ENCODE measurements around the gene KNDC1.
"Not testable (repeated sequence)": the region's sequence is repeated elsewhere in the genome, so short reads cannot be mapped to it uniquely, and the experiment has no call there.

KNDC1 gene

GRCh38 chr10:133263674-133264073 is 103.7 kb downstream of the KNDC1 start:
- H3K9ac ChIP-seq (ENCODE audit: insufficient read length, low read depth): no peak overlapping the region
- H3K36me3 ChIP-seq (ENCODE audit: insufficient read depth, insufficient read length, low read length): peaks cover 3% of the 10 kb centered on the region
- H3K27me3 ChIP-seq (ENCODE audit: insufficient read depth, insufficient read length): peaks cover 35% of the 10 kb centered on the region
- H3K9me3 ChIP-seq (ENCODE audit: insufficient read depth, low read length): no peaks in the 10 kb centered on the region
- no peak overlapping the region for H3K4me3 ChIP-seq (ENCODE audit: insufficient read length, low read depth)
- peaks cover 8% of the 10 kb centered on the region for H3K4me1 ChIP-seq (ENCODE audit: insufficient read depth, insufficient read length)
- DNase-seq (ENCODE audit: low read depth, low spot score): no peak
- TF ChIP-seq SUZ12 (IDR thresholded peaks at IDR 0.05; ENCODE audit: extremely low read depth, insufficient read depth, insufficient read length): no peak
- no peak for TF ChIP-seq YY1 (IDR thresholded peaks at IDR 0.05; ENCODE audit: insufficient read depth, insufficient read length)
- no peak for TF ChIP-seq ZNF274 (IDR thresholded peaks at IDR 0.05; ENCODE audit: low read depth, low read length)

- Histone ChIP-seq H3K27me3 (ENCODE audit: insufficient read depth, insufficient read length) (peaks cover 35% of the 10 kb centered on the region), H3K36me3 (ENCODE audit: insufficient read depth, insufficient read length, low read length) (peaks cover 3% of the 10 kb centered on the region), H3K4me3 (ENCODE audit: insufficient read length, low read depth) (no peak overlapping the region), H3K4me1 (ENCODE audit: insufficient read depth, insufficient read length) (peaks cover 8% of the 10 kb centered on the region), H3K9ac (ENCODE audit: insufficient read length, low read depth) (no peak overlapping the region), H3K9me3 (ENCODE audit: insufficient read depth, low read length) (no peaks in the 10 kb centered on the region)
- TF ChIP-seq SUZ12 (IDR thresholded peaks at IDR 0.05; ENCODE audit: extremely low read depth, insufficient read depth, insufficient read length): no peak
- no peak for TF ChIP-seq ZNF274 (IDR thresholded peaks at IDR 0.05; ENCODE audit: low read depth, low read length)
- no peak for TF ChIP-seq YY1 (IDR thresholded peaks at IDR 0.05; ENCODE audit: insufficient read depth, insufficient read length)
- DNase-seq (ENCODE audit: low read depth, low spot score): no peak
Measured at GRCh38 chr10:133264461-133264860, 104.4 kb downstream of the KNDC1 start.

DNA sequence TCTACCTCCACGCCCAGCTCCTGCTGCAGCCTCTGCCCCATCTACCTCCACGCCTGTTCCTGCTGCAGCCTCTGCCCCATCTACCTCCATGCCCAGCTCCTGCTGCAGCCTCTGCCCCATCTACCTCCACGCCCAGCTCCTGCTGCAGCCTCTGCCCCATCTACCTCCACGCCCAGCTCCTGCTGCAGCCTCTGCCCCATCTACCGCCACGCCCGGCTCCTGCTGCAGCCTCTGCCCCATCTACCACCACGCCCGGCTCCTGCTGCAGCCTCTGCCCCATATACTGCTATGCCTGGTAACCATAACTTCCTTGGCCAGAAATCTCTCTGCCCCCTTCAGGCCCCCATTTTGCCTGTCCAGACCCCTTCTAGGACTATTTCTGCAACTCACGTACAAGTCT is 105.0 kb downstream of the KNDC1 start:
- H3K4me3 ChIP-seq (ENCODE audit: insufficient read length, low read depth); H3K9ac ChIP-seq (ENCODE audit: insufficient read length, low read depth); H3K36me3 ChIP-seq (ENCODE audit: insufficient read depth, insufficient read length, low read length); H3K9me3 ChIP-seq (ENCODE audit: insufficient read depth, low read length); H3K4me1 ChIP-seq (ENCODE audit: insufficient read depth, insufficient read length); DNase-seq (ENCODE audit: low read depth, low spot score): not testable (repeated sequence)
- peaks cover 30% of the 10 kb centered on the region for H3K27me3 ChIP-seq (ENCODE audit: insufficient read depth, insufficient read length)

DNA sequence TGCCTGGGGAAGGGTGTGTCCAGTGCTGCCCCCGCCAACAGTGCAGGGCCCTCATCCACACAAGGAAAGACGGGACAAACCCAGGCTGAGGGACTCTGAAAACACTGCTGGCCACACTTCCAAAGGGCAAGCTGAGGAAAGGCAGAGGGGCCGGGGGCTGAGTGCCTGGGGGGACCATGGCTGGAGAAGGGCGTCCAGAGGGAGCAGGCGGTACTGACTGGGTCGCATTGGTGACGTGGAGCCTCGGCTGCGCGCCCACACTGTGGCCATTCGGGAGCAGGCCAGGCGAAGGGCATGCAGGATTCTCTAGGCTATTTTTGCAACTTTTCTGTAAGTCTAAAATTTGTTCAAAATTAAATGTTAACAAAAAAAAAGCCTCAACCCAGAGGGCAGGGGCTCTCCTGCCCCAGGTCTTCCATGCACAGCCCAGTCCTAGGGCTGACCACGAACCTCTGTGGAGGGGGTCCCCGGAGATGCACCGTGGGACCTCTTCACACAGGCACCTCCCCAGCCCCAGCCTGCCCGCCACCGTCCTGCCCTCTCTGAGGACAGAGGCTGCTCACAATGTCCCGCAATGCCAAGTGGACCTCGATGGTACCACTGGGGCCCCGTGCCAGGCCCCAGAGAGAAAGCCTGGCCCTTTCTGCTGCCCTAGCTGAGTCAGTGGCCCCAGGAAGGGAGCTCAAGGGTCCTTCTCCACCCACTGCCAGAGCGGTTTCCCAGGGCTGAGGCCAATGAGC is 106.2 kb downstream of the KNDC1 start:
- peaks cover 6% of the 10 kb centered on the region for H3K4me1 ChIP-seq (ENCODE audit: insufficient read depth, insufficient read length)
- H3K27me3 ChIP-seq (ENCODE audit: insufficient read depth, insufficient read length): peaks cover 18% of the 10 kb centered on the region

GRCh38 chr10:133267293-133267692 is 107.3 kb downstream of the KNDC1 start:
- H3K4me3 ChIP-seq (ENCODE audit: insufficient read length, low read depth): no peak overlapping the region

More for the DNA sequence above, 106.2 kb downstream of the KNDC1 start:
- Histone ChIP-seq H3K36me3 (ENCODE audit: insufficient read depth, insufficient read length, low read length) (peaks cover 3% of the 10 kb centered on the region), H3K4me3 (ENCODE audit: insufficient read length, low read depth) (no peak overlapping the region), H3K9me3 (ENCODE audit: insufficient read depth, low read length) (no peaks in the 10 kb centered on the region), H3K9ac (ENCODE audit: insufficient read length, low read depth) (no peak overlapping the region)
- TF ChIP-seq YY1 (IDR thresholded peaks at IDR 0.05; ENCODE audit: insufficient read depth, insufficient read length) (no peak), ZNF274 (IDR thresholded peaks at IDR 0.05; ENCODE audit: low read depth, low read length) (no peak), SUZ12 (IDR thresholded peaks at IDR 0.05; ENCODE audit: extremely low read depth, insufficient read depth, insufficient read length) (no peak)
- no peak for DNase-seq (ENCODE audit: low read depth, low spot score)

GRCh38 chr10:133267829-133268228 is 107.8 kb downstream of the KNDC1 start:
- no peak overlapping the region for H3K9ac ChIP-seq (ENCODE audit: insufficient read length, low read depth)
- no peak overlapping the region for H3K4me3 ChIP-seq (ENCODE audit: insufficient read length, low read depth)
- peaks cover 3% of the 10 kb centered on the region for H3K36me3 ChIP-seq (ENCODE audit: insufficient read depth, insufficient read length, low read length)
- no peak for DNase-seq (ENCODE audit: low read depth, low spot score)
- peaks cover 4% of the 10 kb centered on the region for H3K4me1 ChIP-seq (ENCODE audit: insufficient read depth, insufficient read length)
- H3K9me3 ChIP-seq (ENCODE audit: insufficient read depth, low read length): no peaks in the 10 kb centered on the region
- no peak for TF ChIP-seq YY1 (IDR thresholded peaks at IDR 0.05; ENCODE audit: insufficient read depth, insufficient read length)
- TF ChIP-seq SUZ12 (IDR thresholded peaks at IDR 0.05; ENCODE audit: extremely low read depth, insufficient read depth, insufficient read length): no peak
- TF ChIP-seq ZNF274 (IDR thresholded peaks at IDR 0.05; ENCODE audit: low read depth, low read length): no peak
- peaks cover 8% of the 10 kb centered on the region for H3K27me3 ChIP-seq (ENCODE audit: insufficient read depth, insufficient read length)

More at GRCh38 chr10:133267293-133267692, 107.3 kb downstream of the KNDC1 start:
- no peak for DNase-seq (ENCODE audit: low read depth, low spot score)
- Histone ChIP-seq H3K36me3 (ENCODE audit: insufficient read depth, insufficient read length, low read length) (peaks cover 3% of the 10 kb centered on the region), H3K27me3 (ENCODE audit: insufficient read depth, insufficient read length) (peaks cover 13% of the 10 kb centered on the region), H3K9ac (ENCODE audit: insufficient read length, low read depth) (no peak overlapping the region), H3K4me1 (ENCODE audit: insufficient read depth, insufficient read length) (peaks cover 4% of the 10 kb centered on the region), H3K9me3 (ENCODE audit: insufficient read depth, low read length) (no peaks in the 10 kb centered on the region)
- TF ChIP-seq YY1 (IDR thresholded peaks at IDR 0.05; ENCODE audit: insufficient read depth, insufficient read length): no peak
- no peak for TF ChIP-seq ZNF274 (IDR thresholded peaks at IDR 0.05; ENCODE audit: low read depth, low read length)
- no peak for TF ChIP-seq SUZ12 (IDR thresholded peaks at IDR 0.05; ENCODE audit: extremely low read depth, insufficient read depth, insufficient read length)

GRCh38 chr10:133268532-133268931 is 108.5 kb downstream of the KNDC1 start:
- Histone ChIP-seq H3K9ac (ENCODE audit: insufficient read length, low read depth) (no peak overlapping the region), H3K4me1 (ENCODE audit: insufficient read depth, insufficient read length) (peaks cover 4% of the 10 kb centered on the region), H3K4me3 (ENCODE audit: insufficient read length, low read depth) (no peak overlapping the region), H3K27me3 (ENCODE audit: insufficient read depth, insufficient read length) (peaks cover 2% of the 10 kb centered on the region), H3K9me3 (ENCODE audit: insufficient read depth, low read length) (no peaks in the 10 kb centered on the region), H3K36me3 (ENCODE audit: insufficient read depth, insufficient read length, low read length) (peaks cover 3% of the 10 kb centered on the region)
- no peak for DNase-seq (ENCODE audit: low read depth, low spot score)
- TF ChIP-seq SUZ12 (IDR thresholded peaks at IDR 0.05; ENCODE audit: extremely low read depth, insufficient read depth, insufficient read length) (no peak), YY1 (IDR thresholded peaks at IDR 0.05; ENCODE audit: insufficient read depth, insufficient read length) (no peak), ZNF274 (IDR thresholded peaks at IDR 0.05; ENCODE audit: low read depth, low read length) (no peak)
